GM12878 (cell line): ENCODE measurements around the gene ACE. TPM values are rescaled to one million over a fixed set of nuclear protein-coding genes. Genes with fewer than 3 reads are reported as not detected.

Experiments
- E2F4 ChIP-seq: IDR thresholded peaks from 2 replicates; pipeline ENCODE4 v1.6.1; 2012; ENCODE audit warnings: low read depth, low read length, improper control_type of control experiment
- MTA2 ChIP-seq: fragments of 450-650 bp; IDR thresholded peaks from 2 replicates; pipeline ENCODE4 v1.6.1; 2016; ENCODE audit warnings: low read depth, mild to moderate bottlenecking, moderate library complexity
- MYB ChIP-seq: fragments of 150-350 bp; IDR thresholded peaks from 2 replicates; pipeline ENCODE4 v1.6.1; 2014; ENCODE audit warnings: mild to moderate bottlenecking, low read depth, low read length, borderline replicate concordance
- NR2C1 ChIP-seq: fragments of 450-650 bp; IDR thresholded peaks from 2 replicates; pipeline ENCODE4 v1.6.1; 2017; ENCODE audit warnings: antibody characterized with exemption, mild to moderate bottlenecking, moderate library complexity
- POU2F2 ChIP-seq: IDR thresholded peaks from 3 replicates; pipeline ENCODE4 v1.6.1; 2011; ENCODE audit warnings: low read depth, mild to moderate bottlenecking, low read length, borderline replicate concordance
- REST ChIP-seq: IDR thresholded peaks from 2 replicates; pipeline ENCODE4 v1.6.1; 2012; ENCODE audit warnings: mild to moderate bottlenecking, low read depth, low read length
- SRF ChIP-seq, 2 experiments: IDR thresholded peaks; 2 replicates each; pipeline ENCODE4 v1.6.1; 2011; ENCODE audit warnings: low read depth in 2 of 2, low read length in 2 of 2, mild to moderate bottlenecking in 1 of 2, moderate library complexity in 1 of 2
- STAT1 ChIP-seq: fragments of 450-650 bp; conservative IDR thresholded peaks from 2 replicates; pipeline ENCODE4 v1.6.1; 2014; ENCODE audit warnings: antibody characterized with exemption, mild to moderate bottlenecking
- STAT3 ChIP-seq: IDR thresholded peaks from 2 replicates; pipeline ENCODE4 v1.6.1; 2011; ENCODE audit warnings: low read depth, low read length, improper control_type of control experiment
- WRNIP1 ChIP-seq: IDR thresholded peaks from 2 replicates; pipeline ENCODE4 v1.6.1; 2011; ENCODE audit warnings: low read depth, low read length, improper control_type of control experiment, borderline replicate concordance
- ZNF592 ChIP-seq: fragments of 450-650 bp; IDR thresholded peaks from 2 replicates; pipeline ENCODE4 v1.6.1; 2017; ENCODE audit warnings: mild to moderate bottlenecking, moderate library complexity
- polyA plus RNA-seq, 11 experiments: library from polyadenylated mRNA; depleted of rRNA in 4 of 11; unstranded in 6 of 11; stranded (reverse) in 5 of 11; fragments of >200 nt; fragmentation: Nextera tagmentation in 4 of 11; fragmentation: Illumina TruSeq in 1 of 11; extraction: Ambion mirVana in 4 of 11; extraction: Trizol in 1 of 11; gene quantifications; 1 replicate in 1 of 11; 2 replicates in 10 of 11; pipeline versions ENCODE4 v1.2.1 to v1.2.3, GENCODE V29; 2011 to 2016; ENCODE audit warnings: inconsistent platforms in 2 of 11, missing spikeins in 2 of 11, low read depth in 1 of 11
- total RNA-seq, 4 experiments: library from RNA; depleted of rRNA in 3 of 4; stranded (reverse); fragments of >200 nt in 3 of 4; fragmentation: Illumina TruSeq in 1 of 4; extraction: Trizol in 1 of 4; gene quantifications; 2 replicates each; pipeline versions ENCODE4 v1.2.1 to v1.2.3, GENCODE V29; 2013 to 2021
- TF ChIP-seq, protein P1 (sequence below): IDR thresholded peaks from 2 replicates; pipeline ENCODE4 v1.6.1; 2011; ENCODE audit warnings: mild to moderate bottlenecking, low read depth, low read length, moderate library complexity; ENCODE audit not compliant: insufficient replicate concordance

Gene ACE
- total and polyA plus RNA-seq, 10 of the 15 experiments (the other 5 are each of a cell fraction or from before 2014, with no cell fraction given) = 0.46 TPM; not detected in 9

- TF ChIP-seq ZNF592 = no peak
- no peak for TF ChIP-seq STAT1
- TF ChIP-seq WRNIP1 = no peak
- TF ChIP-seq, protein P1, sequence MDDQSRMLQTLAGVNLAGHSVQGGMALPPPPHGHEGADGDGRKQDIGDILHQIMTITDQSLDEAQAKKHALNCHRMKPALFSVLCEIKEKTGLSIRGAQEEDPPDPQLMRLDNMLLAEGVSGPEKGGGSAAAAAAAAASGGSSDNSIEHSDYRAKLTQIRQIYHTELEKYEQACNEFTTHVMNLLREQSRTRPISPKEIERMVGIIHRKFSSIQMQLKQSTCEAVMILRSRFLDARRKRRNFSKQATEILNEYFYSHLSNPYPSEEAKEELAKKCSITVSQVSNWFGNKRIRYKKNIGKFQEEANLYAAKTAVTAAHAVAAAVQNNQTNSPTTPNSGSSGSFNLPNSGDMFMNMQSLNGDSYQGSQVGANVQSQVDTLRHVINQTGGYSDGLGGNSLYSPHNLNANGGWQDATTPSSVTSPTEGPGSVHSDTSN = no peak
- TF ChIP-seq STAT3 = no peak
- no peak for TF ChIP-seq E2F4
- no peak for TF ChIP-seq SRF (IDR thresholded peaks at IDR 0.05; ENCODE audit: low read depth in 2 of 2, low read length in 2 of 2)
- no peak for TF ChIP-seq NR2C1
- TF ChIP-seq MTA2 = no peak
- no peak for TF ChIP-seq POU2F2
- no peak for TF ChIP-seq REST
- TF ChIP-seq MYB = no peak
Observed at GRCh38 chr17:63496663-63497400, 20.0 kb downstream of the ACE start (continued).
